Epithelial cell of esophagus (primary cell): ENCODE data around the gene POC1A.

ENCODE experiments used
- DNase-seq: peaks from one replicate; pipeline ENCODE4 v3.0.0; 2010; ENCODE audit warnings: low read depth
- H3K4me3 ChIP-seq: 2 replicates; pipeline ENCODE4 v1.5.1; 2011; ENCODE audit warnings: mild to moderate bottlenecking, low read length, control low read depth
- CTCF ChIP-seq: IDR thresholded peaks from 2 replicates; pipeline ENCODE4 v1.5.1; 2011; ENCODE audit warnings: low read depth, mild to moderate bottlenecking, low read length, control low read depth, inconsistent platforms; ENCODE audit not compliant: insufficient read depth; ENCODE audit errors: missing control alignments

The POC1A gene

GRCh38 chr3:52197842-52198625 is 43.8 kb upstream of the POC1A start, which contains the start of gene ALAS1:
ALAS1 (plus strand) TSS chr3:52198160; CDS start chr3:52199242, 1,082 bp downstream.
- peak within 1 kb of the TSS; percentile 80 for H3K4me3 ChIP-seq
- peak; percentile 76 for DNase-seq
- no peak for TF ChIP-seq CTCF

- H3K4me3 ChIP-seq: peak overlapping the region; percentile 80
- TF ChIP-seq CTCF: no peak
- DNase-seq: no peak
These were observed 43.2 kb upstream of the POC1A start for GRCh38 chr3:52197499-52197841.

- TF ChIP-seq CTCF: no peak
- H3K4me3 ChIP-seq: no peak overlapping the region
- DNase-seq: no peak
These were observed 42.8 kb upstream of the POC1A start for GRCh38 chr3:52196977-52197376.

GRCh38 chr3:52195823-52196331 is 41.7 kb upstream of the POC1A start:
- no peak overlapping the region for H3K4me3 ChIP-seq
- TF ChIP-seq CTCF: no peak
- DNase-seq: peak; percentile 69

GRCh38 chr3:52195291-52195597 is 41.0 kb upstream of the POC1A start:
- no peak for DNase-seq
- H3K4me3 ChIP-seq: no peak overlapping the region
- TF ChIP-seq CTCF: no peak

- no peak for TF ChIP-seq CTCF
- DNase-seq: no peak
- no peak overlapping the region for H3K4me3 ChIP-seq
These were observed 40.5 kb upstream of the POC1A start for GRCh38 chr3:52194485-52195290.
